ENCODE results near the gene SNX14.

The SNX14 gene

DNA sequence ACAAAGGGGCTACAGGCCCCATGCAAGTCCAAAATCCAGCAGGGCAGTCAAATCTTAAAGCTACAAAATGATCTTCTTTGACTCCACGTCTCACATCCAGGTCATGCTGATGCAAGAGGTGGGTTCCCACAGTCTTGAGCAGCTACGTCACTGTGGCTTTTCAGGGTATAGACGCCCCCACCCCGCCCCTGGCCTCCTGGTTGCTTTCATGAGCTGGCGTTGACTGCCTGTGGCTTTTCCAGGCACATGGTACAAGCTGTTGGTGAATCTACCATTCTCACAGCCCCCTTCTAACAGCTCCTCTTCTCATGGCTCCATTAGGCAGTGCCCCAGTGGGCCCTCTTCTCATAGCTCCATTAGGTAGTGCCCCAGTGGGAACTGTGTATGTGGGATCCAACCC, 96.8 kb downstream of the SNX14 start:
- DNase-seq (ENCODE audit: low read depth), result no peak

DNA sequence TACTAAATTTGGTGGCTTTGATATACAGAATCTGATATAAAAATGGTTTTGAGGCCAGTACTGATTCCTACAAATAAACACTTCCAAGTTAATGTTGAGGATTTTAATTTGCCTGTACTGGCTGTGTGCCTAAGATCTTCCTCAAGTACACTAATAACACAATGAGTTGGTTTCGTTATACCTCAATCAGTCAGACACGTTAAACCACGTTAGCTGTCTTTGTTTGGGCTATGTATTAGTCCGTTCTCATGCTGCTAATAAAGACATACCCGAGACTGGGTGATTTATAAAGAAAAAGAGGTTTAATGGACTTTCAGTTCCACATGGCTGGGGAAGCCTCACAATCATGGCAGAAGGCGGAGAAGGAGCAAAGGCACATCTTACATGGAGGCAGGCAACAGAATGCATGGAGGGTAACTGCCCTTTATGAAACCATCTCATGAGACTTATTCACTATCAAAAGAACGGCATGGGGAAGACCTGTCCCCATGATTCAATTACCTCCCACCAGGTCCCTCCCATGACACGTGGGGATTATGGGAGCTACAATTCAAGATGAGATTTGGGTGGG, 97.6 kb downstream of the SNX14 start:
- no peak for DNase-seq (ENCODE audit: low read depth)

DNA sequence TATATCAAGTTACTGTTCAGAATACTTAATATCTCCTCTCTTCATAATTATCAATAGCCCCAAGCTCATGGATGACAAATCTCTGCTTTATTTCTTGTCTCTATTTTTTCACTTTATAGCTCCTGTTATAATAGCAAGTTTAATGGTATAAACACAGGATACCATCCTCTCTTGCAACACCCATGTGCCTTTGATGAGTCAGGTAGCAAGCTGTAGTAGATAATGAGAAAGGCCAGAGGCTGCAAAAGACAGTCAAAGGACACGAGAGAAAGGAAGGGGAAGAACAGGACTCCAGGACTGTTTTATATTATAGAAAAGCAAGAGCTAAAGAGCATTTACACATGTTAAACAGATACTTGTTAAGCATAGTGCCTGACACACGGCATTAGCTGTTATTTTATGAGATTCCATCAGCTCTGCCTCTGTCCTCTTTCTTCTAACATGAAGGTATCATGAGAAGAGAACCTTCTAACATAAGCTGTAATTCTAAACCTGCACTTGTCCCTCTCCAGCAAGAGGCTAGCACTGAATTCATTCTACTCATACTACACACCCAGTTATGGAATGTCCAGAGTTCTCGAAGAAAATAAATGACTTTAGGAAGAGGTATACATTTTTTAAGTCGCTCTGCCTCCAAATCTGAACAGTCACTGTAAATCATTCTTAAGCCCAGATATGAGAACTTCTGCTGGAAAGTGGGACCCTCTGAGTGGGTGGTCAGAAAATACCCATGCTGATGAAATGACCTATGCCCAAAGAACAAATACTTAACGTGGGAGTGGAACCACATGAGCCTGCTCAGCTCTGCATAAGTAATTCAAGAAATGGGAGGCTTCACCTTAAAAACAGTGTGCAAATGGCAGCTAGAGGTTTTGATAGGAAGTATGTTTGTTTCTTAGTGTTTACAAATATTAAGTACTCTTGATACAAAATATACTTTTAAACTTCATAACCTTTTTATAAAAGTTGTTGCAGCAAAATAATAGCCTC, 98.8 kb downstream of the SNX14 start:
- peak; percentile 14 for DNase-seq (ENCODE audit: low read depth)

DNA sequence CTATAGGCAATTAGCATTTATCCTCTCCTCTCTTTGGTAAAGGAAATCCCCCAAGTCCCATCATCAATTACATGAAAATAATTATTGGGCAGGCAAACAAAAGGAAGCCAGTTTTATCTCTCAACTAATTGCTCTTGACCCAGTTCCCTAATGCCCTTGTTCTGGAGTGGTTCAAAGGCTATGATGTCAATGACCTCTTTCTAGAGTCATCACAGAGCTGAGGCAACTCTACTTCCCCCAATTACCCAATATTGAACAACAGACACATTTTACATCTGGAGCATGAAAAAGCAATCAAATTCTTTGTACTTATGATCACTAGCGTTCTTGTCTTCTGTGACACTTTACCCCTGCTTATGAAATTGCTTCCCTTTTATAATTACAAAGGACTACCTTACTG, 100.3 kb downstream of the SNX14 start:
- no peak for DNase-seq (ENCODE audit: low read depth)

DNA sequence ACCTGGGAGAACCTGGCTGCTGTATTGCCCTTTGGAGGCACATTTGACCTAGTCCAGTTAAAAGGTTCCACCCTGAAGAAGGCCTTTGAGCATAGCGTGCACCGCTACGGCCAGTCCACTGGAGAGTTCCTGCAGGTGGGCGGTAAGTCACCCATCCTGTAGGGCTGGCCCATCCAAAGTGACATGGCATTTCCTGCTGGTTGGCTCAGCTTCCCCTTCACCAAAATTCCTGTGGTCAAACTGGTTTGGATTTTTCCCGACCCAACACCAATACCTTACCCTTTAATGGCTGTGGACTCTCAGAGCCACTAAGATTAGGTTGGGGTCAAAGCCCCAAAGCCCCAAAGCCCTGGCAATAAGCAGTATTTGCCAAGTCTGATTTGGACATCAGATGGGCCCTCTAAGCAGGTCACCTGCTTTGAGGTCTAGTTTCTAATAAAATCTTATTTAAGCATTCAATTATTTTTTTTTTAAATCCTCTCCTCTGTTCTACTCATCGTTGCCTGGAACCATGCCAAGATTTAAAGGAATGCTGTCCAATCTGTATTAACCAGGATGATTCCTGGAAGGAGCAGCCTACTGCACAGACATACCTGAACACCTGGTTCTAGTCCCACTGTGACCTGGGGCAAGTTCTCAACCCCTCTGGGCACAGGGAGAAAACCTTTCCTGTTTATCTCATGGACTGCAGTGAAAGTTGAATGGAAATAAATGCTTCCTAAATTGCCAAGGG, 103.0 kb downstream of the SNX14 start:
- no peak for DNase-seq (ENCODE audit: low read depth)

DNA sequence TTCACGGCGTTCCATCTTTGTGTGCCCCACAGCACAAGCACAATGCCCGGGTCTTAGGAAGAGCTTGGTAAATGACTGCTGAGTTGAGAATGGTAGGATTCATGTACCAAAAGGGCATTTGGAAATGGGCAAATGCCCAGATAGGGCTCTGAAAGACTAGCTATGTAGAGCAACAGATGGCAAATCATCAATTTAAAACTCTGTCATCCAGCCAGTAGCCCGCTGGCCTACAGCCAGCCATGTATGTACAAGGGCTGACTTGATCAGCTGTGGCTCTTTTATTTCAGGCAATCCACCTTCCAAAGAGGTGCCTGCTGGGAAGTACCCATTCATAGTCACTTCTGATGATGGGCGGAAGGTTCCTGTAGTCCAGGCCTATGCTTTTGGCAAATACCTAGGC, 108.7 kb downstream of the SNX14 start:
- DNase-seq (ENCODE audit: low read depth), result no peak

DNA sequence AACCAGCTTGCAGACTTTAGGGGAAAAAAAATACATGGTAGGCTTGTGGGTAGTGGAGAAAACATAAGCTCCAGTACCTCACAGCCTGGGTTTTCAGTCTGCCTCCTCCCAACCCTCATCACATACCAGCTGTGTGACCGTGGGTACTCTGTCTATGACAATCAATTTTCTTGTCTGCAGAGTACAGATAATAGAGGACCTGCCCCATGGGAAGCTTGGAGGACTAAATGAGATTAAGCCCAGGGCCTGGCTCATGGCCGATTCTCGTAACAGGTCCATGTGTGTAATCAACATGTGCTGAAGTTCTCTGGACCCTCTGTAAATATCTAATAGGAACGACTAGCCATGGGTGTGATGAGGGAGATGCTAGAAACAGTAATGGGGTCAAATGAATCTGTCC, 109.8 kb downstream of the SNX14 start:
- DNase-seq (ENCODE audit: low read depth), result no peak

DNA sequence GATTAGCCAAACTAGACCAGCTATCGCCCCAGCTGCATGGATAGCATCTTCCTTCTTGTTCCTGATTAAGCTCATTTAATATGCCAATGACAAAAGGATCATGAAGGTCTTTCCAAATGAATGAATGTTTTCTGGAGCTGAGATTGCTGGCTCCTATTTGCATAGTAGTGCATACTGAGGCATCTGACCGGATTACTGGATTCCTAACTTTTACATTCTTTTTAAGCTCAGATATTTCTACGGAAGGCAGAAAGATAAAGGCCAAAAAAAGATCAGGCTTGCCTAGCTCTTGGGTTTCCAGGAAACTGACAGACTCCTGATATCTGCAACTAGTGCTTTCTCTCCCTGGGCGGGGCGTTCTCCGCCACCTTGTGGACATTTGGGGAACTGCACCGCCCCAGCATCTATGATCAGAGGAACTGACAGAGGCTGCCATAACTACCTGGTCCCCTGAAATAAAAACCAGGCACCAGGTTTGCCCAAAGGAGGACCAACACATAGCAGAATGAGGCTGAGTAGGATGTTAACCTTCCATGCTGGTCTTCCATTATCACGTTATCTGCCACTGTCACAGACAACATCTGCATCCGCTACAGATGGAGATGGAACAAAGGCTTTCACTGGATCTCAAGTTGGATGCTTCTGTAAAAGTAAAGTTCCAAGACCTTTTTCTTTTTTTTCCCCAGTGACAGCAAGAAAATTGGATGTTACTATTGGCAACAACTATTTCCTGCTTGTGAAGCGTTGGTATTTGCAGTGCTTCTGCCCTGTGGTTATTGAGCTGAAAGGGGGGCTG, 110.6 kb downstream of the SNX14 start:
- no peak for DNase-seq (ENCODE audit: low read depth)

DNA sequence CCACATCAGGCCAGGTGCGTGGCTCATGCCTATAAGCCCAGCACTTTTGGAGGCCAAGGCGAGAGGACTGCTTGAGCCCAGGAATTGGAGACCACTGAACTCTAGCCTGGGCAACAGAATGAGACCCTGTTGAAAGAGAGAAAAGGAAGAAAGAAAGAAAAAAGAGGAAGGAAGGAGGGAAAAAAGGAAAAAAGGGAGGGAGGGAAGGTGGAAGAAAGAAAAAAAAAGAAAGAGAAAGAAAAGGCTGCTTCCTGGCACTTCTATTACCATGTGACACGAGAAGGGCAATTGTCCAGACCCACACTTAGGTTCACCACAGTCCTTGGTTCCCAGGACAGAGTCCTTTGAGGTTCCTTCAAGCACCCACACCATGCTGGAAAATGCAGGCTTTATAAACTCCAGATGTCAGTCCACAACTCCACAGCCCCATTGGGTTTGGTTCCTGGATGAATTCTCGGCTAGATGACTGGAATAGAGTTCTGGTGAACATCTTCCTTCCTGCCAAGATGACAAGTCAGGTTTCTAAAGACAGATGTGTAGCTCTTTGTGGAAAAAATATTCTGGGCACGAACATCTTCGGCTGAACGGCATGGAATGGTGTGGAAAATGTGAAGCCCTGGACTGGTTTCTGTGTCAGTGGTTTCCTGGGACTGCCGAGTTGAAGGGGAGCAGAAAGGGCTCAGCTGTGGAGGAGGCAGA, 111.3 kb downstream of the SNX14 start:
- peak; percentile 82 for DNase-seq (ENCODE audit: low read depth)

DNA sequence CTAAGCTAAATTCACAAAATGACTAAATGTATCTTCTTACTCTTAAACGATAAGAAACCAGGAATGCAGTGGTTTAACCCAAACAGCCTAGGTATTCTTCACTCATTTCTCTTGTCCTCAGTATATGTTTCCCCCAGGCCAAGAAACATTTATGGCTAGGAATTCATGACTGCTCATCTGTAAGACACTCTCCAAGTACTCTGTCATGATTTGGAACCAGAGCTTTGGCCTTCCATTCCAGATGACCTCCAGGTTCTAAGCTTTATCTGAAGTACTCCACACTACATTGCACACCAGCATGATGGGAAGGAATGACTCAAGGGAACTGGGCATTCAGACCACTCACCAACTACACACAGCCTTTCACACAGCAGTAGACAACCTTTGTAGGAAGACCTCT, 114.5 kb downstream of the SNX14 start:
- DNase-seq (ENCODE audit: low read depth), result no peak

DNA sequence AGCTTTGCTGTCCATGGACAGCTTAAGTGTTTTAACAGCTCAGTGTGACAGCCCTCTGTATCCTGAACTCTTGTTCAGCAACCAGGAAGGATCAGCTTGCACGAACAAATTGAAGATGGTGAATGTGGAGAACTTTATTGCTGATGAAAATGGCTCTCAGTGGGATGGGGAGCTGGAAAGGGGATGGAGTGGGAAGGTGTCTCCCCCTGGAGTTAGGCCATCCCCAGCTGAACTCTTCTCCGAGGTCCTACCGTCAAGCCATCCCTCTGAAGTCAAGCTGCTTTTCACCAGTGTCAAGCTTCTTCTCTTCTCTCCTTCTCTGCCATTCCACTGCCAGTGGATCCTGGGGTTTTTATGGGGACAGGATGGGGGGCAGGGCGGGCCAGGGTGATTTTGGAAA, 117.1 kb downstream of the SNX14 start:
- no peak for DNase-seq (ENCODE audit: low read depth)

DNA sequence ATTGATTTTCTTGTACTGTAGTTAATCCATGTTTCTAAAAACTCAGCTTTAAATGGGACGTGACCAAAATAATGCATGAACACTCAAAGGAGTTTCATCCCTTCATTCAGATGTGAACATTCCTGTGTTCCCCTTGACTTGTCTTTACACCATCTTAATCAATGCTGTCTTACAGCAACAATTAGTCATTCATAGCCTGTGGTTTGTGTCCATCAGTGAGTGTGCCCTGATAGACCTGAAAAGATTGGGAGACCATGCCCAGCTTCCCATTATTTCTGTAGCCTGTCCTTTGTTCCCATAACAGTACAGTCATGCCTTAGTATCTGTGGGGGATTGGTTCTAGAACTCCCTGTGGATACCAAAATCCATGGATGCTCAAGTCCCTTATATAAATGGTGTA, 119.9 kb downstream of the SNX14 start:
- DNase-seq (ENCODE audit: low read depth), result no peak

DNA sequence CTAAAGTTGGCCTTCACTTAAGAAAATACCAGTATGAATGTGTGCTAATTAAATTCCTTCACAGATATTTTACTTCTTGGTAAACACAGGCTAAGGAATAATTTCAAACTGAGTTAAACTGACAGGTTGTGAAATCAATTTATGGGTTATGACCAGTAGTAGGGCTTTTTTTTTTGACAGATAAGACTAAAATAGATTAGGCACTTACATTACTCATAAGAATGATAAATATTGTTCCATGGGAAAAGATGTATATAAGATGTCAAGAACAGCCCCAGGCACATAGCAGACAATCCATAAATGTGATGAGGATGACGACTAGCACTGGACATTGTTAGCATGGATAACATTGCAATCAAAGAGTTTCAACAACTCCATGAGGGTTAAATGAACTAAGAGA, 120.9 kb downstream of the SNX14 start:
- DNase-seq (ENCODE audit: low read depth), result no peak

DNA sequence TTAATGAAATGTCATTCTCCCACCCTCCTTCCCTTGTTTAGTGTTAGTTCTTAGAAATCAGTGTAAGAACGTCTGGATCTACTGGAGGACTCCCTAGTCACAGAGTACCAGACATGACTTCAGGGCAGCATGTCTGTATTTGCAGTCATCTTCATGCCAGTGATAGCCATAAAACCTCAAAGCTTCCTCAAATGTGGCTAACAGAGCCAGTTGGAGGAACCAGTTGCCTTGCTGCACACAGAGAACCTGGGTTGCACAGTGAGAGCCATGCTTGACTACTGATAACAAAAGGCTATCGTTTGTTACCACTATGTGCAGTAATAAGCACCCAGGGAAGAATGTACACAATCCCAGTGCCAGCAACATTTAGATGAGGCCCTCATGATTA, 123.6 kb downstream of the SNX14 start:
- DNase-seq (ENCODE audit: low read depth), result no peak

DNA sequence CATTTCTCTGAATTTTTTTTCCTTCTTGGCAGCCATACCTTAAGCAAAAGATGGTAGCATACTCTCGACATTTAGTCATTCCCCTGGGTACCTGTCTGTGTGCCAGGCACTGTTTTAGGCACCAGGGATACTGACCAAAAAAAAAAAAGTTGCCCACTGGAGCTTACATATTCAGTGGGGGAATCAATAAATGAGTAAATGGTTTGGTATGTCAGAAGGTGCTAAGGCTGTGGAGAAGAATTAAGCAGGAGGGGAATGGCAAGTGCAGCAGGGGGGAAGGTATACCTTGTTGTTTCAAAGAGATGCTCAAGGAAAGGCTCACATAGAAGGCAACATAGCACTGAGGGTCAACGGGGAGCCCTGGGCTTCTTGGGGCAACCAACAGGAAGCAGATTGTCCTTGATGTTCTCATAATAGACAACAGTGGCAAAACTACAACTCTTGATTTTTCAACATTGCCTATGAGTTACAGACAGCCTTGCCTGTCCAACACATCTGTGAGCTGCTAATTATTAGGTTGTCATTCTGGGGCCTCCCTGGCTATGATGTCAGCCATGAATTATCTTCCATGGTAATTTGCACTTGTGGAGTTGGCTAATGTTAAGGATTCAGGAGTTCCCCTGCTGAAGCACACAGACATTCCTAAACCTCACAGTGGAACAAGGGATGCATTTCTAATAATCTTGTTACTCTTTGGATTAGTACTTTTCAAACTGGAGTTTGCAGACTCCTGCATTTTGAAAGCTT, 124.2 kb downstream of the SNX14 start:
- no peak for DNase-seq (ENCODE audit: low read depth)

DNA sequence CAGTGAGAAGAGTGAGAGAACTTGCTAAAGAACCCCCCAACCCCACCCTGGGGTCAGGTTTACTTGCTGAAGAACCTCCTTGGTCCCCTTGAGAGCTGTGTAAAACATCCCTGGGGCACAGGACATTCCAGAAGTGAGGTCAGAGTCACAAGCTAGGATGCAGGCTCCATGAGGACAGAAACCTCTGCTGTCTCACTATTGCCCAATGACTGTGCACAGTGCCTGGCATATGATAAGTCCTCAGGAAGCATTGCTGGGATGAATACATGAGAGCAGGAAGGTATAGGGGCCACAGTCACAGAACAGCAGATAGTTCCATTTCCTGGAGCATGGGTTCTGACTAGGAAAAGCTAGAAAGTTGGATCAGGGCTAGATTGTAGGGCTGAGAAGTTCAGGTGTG, 125.3 kb downstream of the SNX14 start:
- DNase-seq (ENCODE audit: low read depth), result no peak

DNA sequence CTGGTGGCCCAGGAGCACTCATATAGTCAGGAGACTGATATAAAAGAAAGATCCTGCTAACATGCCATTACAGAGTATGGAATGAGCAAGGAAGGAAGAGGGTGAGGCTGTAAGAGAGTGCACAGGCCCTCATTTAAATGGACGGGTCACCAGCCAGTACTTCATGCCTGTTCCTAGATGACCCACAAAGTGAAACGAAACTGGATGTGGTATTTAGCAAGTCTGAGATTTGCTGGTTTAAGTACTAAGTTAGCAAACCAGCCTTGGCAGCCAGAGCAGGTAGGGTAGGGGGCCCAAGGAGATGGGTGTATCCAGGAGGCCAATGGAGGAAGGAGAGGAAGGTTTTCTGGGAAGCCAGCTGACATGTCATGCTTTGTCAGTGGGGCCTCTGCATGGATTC, 127.9 kb downstream of the SNX14 start:
- no peak for DNase-seq (ENCODE audit: low read depth)

DNA sequence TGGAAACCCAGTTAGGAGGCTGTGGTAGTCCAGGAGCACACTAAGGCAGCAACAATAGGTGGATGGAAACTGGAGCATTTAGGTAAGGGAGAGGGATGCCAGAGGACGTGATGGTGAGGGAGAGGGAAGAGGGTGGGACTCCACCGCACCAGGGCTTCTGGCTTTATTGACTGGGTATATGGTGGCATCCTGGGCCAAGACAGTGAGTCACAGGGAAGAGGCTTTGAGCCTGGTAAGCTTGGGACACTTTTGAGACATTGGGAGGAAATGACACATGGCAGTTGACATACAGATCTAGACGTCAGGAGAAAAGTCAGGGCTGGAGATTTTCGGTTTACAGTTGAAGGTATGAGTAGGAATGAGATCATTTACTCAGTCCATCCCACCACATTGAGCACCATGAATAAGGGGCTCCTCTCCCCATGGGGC, 128.9 kb downstream of the SNX14 start:
- DNase-seq (ENCODE audit: low read depth), result no peak

DNA sequence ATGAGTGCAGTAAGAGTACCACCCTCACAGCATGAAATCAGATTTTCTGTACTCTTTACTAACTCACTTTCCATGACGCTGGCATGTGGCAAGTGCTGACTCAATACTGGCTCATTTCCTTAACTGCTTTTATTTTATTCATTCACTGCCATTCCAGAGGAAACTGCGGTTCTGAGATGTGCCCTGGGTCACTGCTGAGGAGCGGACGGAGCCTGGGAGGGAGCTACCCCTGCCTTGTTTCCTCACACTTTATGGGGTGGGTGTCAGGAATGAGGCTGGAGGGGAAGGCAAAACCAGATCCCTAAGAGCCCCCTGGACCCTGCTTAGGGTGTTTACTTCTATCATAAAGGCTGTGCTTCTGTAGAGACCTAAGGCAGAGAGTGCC, 129.4 kb downstream of the SNX14 start:
- DNase-seq (ENCODE audit: low read depth), result peak; percentile 89

DNA sequence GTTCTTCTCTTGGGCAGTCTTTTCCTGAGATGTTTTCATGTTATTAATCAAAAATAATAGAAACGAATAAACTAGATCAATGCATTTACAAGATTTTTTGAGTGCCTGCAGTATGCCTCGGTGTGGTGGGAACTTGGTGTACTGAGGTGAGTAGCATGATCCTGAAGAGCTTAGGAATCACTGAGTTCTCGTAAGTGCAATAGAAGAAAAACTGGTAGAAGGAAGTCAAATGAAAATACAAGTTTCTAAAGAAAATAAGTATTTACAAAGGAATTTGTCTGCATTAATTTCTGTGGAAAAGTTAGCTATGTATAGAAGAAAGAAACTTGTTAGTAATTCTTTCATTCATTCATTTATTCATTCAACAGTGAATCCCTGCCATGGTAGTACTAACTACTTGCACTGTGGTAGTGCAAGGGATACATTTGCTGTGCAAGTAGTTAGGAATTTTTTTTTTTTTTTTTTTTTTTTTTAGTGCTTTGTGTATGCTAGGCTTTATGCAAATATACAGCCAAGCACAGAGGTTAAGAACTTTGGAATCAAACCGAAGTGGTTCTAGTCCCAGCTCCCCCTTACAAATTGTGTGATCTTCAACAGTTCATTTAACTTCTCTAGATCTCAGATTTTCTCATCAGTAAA, 129.9 kb downstream of the SNX14 start:
- no peak for DNase-seq (ENCODE audit: low read depth)

Measured in GM04504 (cell line).